Ishikawa (cell line): ENCODE measurements around the gene TMIGD3.

Experiments used
- CEBPB ChIP-seq: IDR thresholded peaks from 2 replicates; pipeline ENCODE4 v1.6.1; 2012
- CREB1 ChIP-seq: IDR thresholded peaks from 2 replicates; pipeline ENCODE4 v1.6.1; 2012; ENCODE audit warnings: low read depth
- EGR1 ChIP-seq: IDR thresholded peaks from 2 replicates; pipeline ENCODE4 v1.6.1; 2012
- EP300 ChIP-seq: IDR thresholded peaks from 2 replicates; pipeline ENCODE4 v1.6.1; 2012; ENCODE audit warnings: borderline replicate concordance
- FOXM1 ChIP-seq: IDR thresholded peaks from 2 replicates; pipeline ENCODE4 v1.6.1; 2012; ENCODE audit warnings: low read depth, borderline replicate concordance
- NFIC ChIP-seq: IDR thresholded peaks from 2 replicates; pipeline ENCODE4 v1.6.1; 2012
- RAD21 ChIP-seq: IDR thresholded peaks from 2 replicates; pipeline ENCODE4 v1.6.1; 2012; ENCODE audit warnings: low read depth
- TAF1 ChIP-seq: IDR thresholded peaks from 2 replicates; pipeline ENCODE4 v1.6.1; 2012; ENCODE audit warnings: low read depth, mild to moderate bottlenecking
- TCF12 ChIP-seq: IDR thresholded peaks from 2 replicates; pipeline ENCODE4 v1.6.1; 2012; ENCODE audit warnings: low read depth
- TEAD4 ChIP-seq: IDR thresholded peaks from 2 replicates; pipeline ENCODE4 v1.6.1; 2012
- YY1 ChIP-seq: IDR thresholded peaks from 2 replicates; pipeline ENCODE4 v1.6.1; 2012; ENCODE audit warnings: low read depth
- ZBTB7A ChIP-seq: IDR thresholded peaks from 2 replicates; pipeline ENCODE4 v1.6.1; 2012; ENCODE audit warnings: low read depth
- TF ChIP-seq, protein P1 (sequence below): IDR thresholded peaks from 2 replicates; pipeline ENCODE4 v1.6.1; 2012
- TF ChIP-seq, protein P2 (sequence below): IDR thresholded peaks from 2 replicates; pipeline ENCODE4 v1.6.1; 2012; ENCODE audit warnings: low read depth, mild to moderate bottlenecking
- TF ChIP-seq, protein P3 (sequence below): IDR thresholded peaks from 2 replicates; pipeline ENCODE4 v1.6.1; 2012

TMIGD3 gene

DNA sequence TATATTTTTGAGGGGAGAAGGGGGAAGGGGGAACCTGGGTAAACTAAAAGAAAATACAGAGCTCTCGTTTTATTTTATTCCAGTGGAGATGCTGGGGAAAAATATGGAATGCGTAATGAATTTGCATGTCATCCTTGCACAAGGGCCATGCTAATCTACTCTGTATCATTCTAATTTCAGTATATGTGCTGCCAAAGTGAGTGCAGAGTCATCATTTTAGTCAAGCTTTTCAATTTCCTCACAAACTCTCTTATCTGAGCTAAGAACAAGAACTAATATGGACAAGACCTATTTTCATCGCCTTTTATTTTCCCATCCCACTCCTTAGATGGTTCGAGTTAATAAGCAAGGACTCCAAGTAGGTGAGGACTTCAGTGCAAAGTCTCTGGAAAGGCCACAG is 13.2 kb downstream of the TMIGD3 start:
- TF ChIP-seq ZBTB7A = no peak
- no peak for TF ChIP-seq RAD21
- TF ChIP-seq FOXM1 = no peak
- TF ChIP-seq TCF12 = no peak
- TF ChIP-seq, protein P1, sequence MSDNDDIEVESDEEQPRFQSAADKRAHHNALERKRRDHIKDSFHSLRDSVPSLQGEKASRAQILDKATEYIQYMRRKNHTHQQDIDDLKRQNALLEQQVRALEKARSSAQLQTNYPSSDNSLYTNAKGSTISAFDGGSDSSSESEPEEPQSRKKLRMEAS = no peak
- TF ChIP-seq NFIC = no peak
- no peak for TF ChIP-seq TAF1
- TF ChIP-seq, protein P2, sequence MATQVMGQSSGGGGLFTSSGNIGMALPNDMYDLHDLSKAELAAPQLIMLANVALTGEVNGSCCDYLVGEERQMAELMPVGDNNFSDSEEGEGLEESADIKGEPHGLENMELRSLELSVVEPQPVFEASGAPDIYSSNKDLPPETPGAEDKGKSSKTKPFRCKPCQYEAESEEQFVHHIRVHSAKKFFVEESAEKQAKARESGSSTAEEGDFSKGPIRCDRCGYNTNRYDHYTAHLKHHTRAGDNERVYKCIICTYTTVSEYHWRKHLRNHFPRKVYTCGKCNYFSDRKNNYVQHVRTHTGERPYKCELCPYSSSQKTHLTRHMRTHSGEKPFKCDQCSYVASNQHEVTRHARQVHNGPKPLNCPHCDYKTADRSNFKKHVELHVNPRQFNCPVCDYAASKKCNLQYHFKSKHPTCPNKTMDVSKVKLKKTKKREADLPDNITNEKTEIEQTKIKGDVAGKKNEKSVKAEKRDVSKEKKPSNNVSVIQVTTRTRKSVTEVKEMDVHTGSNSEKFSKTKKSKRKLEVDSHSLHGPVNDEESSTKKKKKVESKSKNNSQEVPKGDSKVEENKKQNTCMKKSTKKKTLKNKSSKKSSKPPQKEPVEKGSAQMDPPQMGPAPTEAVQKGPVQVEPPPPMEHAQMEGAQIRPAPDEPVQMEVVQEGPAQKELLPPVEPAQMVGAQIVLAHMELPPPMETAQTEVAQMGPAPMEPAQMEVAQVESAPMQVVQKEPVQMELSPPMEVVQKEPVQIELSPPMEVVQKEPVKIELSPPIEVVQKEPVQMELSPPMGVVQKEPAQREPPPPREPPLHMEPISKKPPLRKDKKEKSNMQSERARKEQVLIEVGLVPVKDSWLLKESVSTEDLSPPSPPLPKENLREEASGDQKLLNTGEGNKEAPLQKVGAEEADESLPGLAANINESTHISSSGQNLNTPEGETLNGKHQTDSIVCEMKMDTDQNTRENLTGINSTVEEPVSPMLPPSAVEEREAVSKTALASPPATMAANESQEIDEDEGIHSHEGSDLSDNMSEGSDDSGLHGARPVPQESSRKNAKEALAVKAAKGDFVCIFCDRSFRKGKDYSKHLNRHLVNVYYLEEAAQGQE = no peak
- no peak for TF ChIP-seq EGR1
- TF ChIP-seq, protein P3, sequence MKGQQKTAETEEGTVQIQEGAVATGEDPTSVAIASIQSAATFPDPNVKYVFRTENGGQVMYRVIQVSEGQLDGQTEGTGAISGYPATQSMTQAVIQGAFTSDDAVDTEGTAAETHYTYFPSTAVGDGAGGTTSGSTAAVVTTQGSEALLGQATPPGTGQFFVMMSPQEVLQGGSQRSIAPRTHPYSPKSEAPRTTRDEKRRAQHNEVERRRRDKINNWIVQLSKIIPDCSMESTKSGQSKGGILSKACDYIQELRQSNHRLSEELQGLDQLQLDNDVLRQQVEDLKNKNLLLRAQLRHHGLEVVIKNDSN = no peak

DNA sequence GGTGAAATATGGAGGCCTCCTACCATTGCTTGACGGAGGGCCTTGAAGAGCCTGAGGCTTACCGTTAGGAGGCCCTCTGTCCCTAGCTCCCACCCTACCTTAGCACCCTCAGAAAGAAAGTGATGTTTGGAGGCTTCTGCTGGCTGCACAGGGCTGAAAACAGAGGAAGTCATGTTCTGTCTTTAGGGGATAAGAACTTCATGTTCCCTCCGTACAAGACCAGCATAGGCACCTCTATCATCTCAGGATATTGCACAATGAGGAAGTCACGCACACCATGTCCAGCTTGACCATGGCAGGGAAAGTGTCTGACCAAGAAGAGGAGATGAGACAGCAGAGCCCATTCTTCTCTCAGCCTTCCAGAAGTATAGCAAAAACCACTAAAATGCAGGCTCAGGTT is 13.8 kb downstream of the TMIGD3 start:
- no peak for TF ChIP-seq RAD21
- TF ChIP-seq ZBTB7A = no peak
- TF ChIP-seq TCF12 = no peak
- TF ChIP-seq CEBPB = no peak
- TF ChIP-seq TAF1 = no peak
- TF ChIP-seq EGR1 = no peak
- no peak for TF ChIP-seq FOXM1
- TF ChIP-seq CREB1 = no peak
- no peak for TF ChIP-seq YY1
- no peak for TF ChIP-seq EP300
- no peak for TF ChIP-seq NFIC
- TF ChIP-seq, protein P1 = no peak
- TF ChIP-seq, protein P3 = no peak
- TF ChIP-seq, protein P2 = no peak
- TF ChIP-seq TEAD4 = no peak

DNA sequence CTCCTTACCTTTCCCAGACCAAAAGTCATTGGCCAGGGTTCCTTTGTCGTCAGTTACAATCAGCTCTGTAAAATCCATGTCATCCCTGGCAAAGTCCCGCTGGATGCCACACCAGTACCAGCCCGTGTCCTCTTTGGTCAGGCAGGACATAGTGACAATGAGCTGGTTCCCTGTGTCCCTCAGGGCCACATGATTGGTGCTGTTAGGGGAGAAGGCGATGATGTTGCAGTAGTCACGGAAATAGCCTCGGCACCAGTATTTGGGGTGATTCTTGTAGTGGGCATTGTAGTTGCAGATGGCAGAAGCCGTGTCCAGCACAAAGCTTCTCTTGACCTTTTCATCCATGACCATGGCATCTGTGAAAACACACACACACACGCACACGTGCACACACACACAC is 14.8 kb downstream of the TMIGD3 start:
- no peak for TF ChIP-seq CEBPB
- no peak for TF ChIP-seq ZBTB7A
- TF ChIP-seq TAF1 = no peak
- TF ChIP-seq NFIC = no peak
- TF ChIP-seq EP300 = no peak
- no peak for TF ChIP-seq FOXM1
- TF ChIP-seq, protein P1 = no peak
- TF ChIP-seq, protein P2 = no peak
- TF ChIP-seq EGR1 = no peak
- TF ChIP-seq, protein P3 = no peak
- TF ChIP-seq RAD21 = no peak
- TF ChIP-seq YY1 = no peak
- no peak for TF ChIP-seq TEAD4
- no peak for TF ChIP-seq TCF12
- no peak for TF ChIP-seq CREB1

DNA sequence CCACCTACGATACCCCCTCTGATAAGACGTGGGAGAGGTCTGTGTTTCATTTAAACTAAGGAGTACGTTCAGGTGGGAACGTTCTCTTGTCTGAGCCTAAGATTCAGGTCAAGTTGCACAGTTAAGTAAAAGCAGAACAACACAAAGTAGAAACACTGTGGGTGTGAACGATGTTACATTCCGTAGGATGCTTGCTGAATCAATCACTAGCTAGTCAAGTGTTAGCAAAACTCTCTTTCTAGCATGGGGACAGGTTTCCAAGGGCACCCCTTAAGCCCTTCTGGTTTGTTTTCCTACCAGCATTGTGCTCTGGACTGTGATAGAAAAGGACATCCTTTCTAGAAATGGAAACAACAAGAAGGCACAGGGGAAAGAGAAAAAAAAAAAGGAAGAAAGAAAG is 16.3 kb downstream of the TMIGD3 start:
- TF ChIP-seq CEBPB = no peak
- TF ChIP-seq TEAD4 = no peak
- TF ChIP-seq, protein P1 = no peak
- TF ChIP-seq ZBTB7A = no peak
- TF ChIP-seq TCF12 = no peak
- no peak for TF ChIP-seq NFIC
- TF ChIP-seq, protein P2 = no peak
- TF ChIP-seq YY1 = no peak
- TF ChIP-seq EP300 = no peak
- no peak for TF ChIP-seq TAF1
- no peak for TF ChIP-seq CREB1
- TF ChIP-seq, protein P3 = no peak
- TF ChIP-seq EGR1 = no peak
- TF ChIP-seq FOXM1 = no peak
- TF ChIP-seq RAD21 = no peak
